Measurements from ENCODE around the gene MOB3A. TPM values are rescaled to one million over a fixed set of nuclear protein-coding genes. Genes with fewer than 3 reads are reported as not detected.
A peak's percentile ranks its signal among the peaks of the same experiment; 100 is the strongest.

Gene MOB3A
- total and polyA plus RNA-seq, 9 of the 15 experiments (the other 6 are each of a cell fraction or from before 2014, with no cell fraction given): 1.1 to 24.1 (median 6.0) TPM

DNA sequence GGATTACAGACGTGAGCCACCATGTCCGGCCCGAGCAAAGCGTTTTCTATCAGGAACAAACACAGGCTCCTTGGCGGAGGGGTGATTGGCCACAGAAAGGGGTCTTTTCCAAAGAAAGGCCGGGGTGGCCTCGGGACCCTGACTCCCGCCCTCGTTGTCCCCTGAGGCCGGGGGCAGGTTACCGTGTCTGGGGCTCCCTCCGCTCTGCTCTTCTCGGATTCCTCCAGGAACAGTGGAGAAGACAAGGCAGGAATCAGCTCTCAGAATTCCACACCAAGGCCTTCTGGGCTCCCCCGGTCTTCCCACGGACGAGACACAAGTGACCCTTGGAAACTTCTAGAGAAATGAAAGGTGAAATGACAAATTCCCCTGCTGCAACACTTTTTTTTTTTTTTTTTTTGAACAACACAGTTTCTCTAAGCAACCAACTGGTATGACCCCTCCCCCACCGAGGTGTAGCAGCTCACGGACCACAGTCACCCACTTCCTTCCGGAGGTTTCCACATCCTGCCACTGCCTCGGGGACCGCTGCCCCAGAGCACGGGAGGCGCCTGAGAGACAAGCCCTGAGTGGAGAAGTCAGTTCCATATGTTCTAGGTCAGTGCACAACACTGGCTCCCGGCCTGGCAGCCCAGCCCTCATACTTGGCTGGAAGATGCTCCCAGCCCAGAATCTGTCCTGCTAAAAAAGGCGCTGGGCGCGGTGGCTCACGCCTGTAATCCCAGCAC is 11.0 kb downstream of the MOB3A start (continued):
- TF ChIP-seq, protein P1, sequence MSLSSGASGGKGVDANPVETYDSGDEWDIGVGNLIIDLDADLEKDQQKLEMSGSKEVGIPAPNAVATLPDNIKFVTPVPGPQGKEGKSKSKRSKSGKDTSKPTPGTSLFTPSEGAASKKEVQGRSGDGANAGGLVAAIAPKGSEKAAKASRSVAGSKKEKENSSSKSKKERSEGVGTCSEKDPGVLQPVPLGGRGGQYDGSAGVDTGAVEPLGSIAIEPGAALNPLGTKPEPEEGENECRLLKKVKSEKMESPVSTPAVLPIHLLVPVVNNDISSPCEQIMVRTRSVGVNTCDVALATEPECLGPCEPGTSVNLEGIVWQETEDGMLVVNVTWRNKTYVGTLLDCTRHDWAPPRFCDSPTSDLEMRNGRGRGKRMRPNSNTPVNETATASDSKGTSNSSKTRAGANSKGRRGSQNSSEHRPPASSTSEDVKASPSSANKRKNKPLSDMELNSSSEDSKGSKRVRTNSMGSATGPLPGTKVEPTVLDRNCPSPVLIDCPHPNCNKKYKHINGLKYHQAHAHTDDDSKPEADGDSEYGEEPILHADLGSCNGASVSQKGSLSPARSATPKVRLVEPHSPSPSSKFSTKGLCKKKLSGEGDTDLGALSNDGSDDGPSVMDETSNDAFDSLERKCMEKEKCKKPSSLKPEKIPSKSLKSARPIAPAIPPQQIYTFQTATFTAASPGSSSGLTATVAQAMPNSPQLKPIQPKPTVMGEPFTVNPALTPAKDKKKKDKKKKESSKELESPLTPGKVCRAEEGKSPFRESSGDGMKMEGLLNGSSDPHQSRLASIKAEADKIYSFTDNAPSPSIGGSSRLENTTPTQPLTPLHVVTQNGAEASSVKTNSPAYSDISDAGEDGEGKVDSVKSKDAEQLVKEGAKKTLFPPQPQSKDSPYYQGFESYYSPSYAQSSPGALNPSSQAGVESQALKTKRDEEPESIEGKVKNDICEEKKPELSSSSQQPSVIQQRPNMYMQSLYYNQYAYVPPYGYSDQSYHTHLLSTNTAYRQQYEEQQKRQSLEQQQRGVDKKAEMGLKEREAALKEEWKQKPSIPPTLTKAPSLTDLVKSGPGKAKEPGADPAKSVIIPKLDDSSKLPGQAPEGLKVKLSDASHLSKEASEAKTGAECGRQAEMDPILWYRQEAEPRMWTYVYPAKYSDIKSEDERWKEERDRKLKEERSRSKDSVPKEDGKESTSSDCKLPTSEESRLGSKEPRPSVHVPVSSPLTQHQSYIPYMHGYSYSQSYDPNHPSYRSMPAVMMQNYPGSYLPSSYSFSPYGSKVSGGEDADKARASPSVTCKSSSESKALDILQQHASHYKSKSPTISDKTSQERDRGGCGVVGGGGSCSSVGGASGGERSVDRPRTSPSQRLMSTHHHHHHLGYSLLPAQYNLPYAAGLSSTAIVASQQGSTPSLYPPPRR (CRISPR knock-in tag; IDR thresholded peaks at IDR 0.05; ENCODE audit: borderline replicate concordance): 0 out of 2 replicates have a peak, but pooled peaks have one; percentile 44
- no peak for TF ChIP-seq TRIM28 (IDR thresholded peaks at IDR 0.05)
- TF ChIP-seq MEF2D (tag; conservative IDR thresholded peaks at IDR 0.05; ENCODE audit: low read depth): no peak
- TF ChIP-seq DACH1 (IDR thresholded peaks at IDR 0.05; ENCODE audit: partially characterized antibody): no peak
- peak; percentile 29; the same call in 1 of the 2 replicates for TF ChIP-seq VEZF1 (CRISPR knock-in tag; IDR thresholded peaks at IDR 0.05)
- TF ChIP-seq, protein P2, sequence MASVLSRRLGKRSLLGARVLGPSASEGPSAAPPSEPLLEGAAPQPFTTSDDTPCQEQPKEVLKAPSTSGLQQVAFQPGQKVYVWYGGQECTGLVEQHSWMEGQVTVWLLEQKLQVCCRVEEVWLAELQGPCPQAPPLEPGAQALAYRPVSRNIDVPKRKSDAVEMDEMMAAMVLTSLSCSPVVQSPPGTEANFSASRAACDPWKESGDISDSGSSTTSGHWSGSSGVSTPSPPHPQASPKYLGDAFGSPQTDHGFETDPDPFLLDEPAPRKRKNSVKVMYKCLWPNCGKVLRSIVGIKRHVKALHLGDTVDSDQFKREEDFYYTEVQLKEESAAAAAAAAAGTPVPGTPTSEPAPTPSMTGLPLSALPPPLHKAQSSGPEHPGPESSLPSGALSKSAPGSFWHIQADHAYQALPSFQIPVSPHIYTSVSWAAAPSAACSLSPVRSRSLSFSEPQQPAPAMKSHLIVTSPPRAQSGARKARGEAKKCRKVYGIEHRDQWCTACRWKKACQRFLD (CRISPR knock-in tag; IDR thresholded peaks at IDR 0.05): peak; percentile 62; the same call in 1 of the 2 replicates
- TF ChIP-seq, protein P3, sequence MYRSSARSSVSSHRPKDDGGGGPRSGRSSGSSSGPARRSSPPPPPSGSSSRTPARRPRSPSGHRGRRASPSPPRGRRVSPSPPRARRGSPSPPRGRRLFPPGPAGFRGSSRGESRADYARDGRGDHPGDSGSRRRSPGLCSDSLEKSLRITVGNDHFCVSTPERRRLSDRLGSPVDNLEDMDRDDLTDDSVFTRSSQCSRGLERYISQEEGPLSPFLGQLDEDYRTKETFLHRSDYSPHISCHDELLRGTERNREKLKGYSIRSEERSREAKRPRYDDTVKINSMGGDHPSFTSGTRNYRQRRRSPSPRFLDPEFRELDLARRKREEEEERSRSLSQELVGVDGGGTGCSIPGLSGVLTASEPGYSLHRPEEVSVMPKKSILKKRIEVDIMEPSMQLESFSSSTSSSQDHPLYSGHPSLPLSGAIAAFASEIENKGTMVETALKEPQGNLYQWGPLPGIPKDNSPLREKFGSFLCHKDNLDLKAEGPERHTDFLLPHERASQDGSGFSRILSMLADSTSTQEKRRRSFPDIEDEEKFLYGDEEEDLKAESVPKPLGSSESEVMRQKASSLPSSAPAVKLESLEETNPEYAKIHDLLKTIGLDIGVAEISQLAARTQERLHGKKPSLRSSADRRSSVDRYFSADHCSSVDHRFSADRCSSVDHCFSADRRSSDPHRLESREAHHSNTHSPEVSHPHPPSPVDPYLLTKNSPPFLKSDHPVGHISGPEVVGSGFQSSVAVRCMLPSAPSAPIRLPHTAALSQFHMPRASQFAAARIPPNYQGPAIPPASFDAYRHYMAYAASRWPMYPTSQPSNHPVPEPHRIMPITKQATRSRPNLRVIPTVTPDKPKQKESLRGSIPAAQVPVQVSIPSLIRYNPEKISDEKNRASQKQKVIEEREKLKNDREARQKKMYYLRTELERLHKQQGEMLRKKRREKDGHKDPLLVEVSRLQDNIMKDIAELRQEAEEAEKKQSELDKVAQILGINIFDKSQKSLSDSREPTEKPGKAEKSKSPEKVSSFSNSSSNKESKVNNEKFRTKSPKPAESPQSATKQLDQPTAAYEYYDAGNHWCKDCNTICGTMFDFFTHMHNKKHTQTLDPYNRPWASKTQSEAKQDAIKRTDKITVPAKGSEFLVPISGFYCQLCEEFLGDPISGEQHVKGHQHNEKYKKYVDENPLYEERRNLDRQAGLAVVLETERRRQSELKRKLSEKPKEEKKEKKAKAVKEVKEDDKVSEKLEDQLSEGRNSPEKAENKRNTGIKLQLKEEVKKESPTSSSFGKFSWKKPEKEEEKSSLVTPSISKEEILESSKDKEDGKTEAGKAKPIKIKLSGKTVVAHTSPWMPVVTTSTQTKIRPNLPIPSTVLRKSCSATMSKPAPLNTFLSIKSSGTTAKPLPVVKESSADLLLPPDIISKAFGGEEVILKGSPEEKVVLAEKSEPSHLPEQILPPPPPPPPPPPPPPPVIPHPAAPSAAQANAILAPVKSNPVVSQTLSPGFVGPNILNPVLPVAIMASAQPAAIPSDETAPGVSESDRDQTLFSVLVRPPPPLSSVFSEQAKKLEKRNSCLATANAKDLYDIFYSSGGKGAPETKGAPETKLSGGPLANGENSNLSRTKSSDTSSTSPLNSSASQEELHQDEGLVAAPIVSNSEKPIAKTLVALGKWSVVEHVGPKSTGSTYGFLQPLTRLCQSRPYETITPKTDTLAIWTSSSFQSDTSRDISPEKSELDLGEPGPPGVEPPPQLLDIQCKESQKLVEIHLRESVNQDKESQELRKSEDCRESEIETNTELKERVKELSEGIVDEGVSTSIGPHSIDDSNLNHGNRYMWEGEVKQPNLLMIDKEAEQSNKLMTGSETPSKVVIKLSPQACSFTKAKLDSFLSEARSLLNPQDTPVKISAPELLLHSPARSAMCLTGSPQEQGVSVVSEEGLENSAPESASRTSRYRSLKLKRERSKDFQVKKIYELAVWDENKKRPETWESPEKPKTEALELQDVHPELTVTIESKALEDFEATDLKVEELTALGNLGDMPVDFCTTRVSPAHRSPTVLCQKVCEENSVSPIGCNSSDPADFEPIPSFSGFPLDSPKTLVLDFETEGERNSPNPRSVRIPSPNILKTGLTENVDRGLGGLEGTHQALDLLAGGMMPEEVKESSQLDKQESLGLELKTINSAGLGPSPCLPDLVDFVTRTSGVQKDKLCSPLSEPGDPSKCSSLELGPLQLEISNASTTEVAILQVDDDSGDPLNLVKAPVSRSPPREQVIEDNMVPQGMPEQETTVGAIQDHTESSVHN (IDR thresholded peaks at IDR 0.05; ENCODE audit: borderline replicate concordance in 1 of 2, low read depth in 1 of 2): no peak

Data from K562 (cell line).